ENCODE data around the gene PHYKPL.

DNA sequence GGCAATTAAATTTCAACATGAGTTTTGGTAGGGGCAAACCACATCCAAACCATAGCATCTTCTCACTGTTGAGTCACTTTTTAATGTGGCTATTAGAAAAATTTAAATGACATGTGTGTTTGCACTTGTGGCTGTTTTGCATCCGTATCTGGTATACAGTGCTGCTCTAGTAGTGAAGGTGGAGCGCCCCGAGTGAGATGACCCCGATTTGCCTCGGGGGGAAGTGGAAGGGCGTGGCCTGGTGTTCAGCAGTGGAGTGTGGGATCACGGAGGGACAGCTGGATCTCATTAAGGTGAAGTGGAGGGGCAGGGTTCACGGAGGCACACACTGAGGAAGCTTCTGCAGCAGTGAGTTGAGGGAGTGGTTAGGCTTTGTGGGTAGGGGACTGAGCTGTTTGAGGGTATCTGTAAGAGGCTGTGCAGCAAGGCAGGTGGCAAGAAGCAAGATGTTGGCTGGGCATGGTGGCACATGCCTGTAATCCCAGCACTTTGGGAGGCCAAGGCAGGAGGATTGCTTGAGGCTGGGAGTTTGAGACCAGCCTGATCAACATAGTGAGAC, 39.3 kb downstream of the PHYKPL start:
- TF ChIP-seq, protein P1, sequence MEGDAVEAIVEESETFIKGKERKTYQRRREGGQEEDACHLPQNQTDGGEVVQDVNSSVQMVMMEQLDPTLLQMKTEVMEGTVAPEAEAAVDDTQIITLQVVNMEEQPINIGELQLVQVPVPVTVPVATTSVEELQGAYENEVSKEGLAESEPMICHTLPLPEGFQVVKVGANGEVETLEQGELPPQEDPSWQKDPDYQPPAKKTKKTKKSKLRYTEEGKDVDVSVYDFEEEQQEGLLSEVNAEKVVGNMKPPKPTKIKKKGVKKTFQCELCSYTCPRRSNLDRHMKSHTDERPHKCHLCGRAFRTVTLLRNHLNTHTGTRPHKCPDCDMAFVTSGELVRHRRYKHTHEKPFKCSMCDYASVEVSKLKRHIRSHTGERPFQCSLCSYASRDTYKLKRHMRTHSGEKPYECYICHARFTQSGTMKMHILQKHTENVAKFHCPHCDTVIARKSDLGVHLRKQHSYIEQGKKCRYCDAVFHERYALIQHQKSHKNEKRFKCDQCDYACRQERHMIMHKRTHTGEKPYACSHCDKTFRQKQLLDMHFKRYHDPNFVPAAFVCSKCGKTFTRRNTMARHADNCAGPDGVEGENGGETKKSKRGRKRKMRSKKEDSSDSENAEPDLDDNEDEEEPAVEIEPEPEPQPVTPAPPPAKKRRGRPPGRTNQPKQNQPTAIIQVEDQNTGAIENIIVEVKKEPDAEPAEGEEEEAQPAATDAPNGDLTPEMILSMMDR (optimal IDR thresholded peaks at IDR 0.05 in 1 of 3, IDR thresholded peaks at IDR 0.05 in 1 of 3, conservative IDR thresholded peaks at IDR 0.05 in 1 of 3; ENCODE audit: extremely low read depth in 1 of 3, insufficient read depth in 2 of 3, low read length in 3 of 3) = no peak
- no peak for TF ChIP-seq EZH2 (IDR thresholded peaks at IDR 0.05; ENCODE audit: low read length)
